ENCODE results near the gene TBC1D21.

GRCh38 chr15:73930790-73931281 is 57.5 kb downstream of the TBC1D21 start:
- TF ChIP-seq POLR2A (IDR thresholded peaks at IDR 0.05) (no peak), CTCF (IDR thresholded peaks at IDR 0.05 in 4 of 5, conservative IDR thresholded peaks at IDR 0.05 in 1 of 5) (no peak)

All from gastrocnemius medialis (tissue), 4 donors.